ENCODE data around the gene SPATA6.
"Not testable (repeated sequence)": the region's sequence is repeated elsewhere in the genome, so short reads cannot be mapped to it uniquely, and the experiment has no call there.

SPATA6 gene

DNA sequence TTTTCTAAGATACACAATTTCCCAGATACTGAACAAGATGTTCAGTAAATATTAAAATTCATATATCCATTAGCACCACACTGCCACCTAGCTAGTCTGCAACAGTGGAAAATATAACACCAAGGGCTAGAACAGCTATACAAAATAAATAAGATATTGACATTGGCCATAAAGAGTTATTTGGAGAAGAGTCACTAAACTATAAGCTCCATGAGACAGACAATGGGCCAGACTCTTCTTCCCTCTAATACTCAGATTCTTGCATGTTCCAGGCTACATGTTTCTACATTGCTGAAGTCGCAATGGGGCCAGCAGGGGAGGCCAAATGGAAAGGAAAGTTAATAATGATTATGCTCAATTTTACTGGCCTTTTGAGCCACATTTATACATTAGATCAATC lies 21.5 kb downstream of the SPATA6 start:
- peak in 1 of 3 experiments; percentile 12 for DNase-seq

DNA sequence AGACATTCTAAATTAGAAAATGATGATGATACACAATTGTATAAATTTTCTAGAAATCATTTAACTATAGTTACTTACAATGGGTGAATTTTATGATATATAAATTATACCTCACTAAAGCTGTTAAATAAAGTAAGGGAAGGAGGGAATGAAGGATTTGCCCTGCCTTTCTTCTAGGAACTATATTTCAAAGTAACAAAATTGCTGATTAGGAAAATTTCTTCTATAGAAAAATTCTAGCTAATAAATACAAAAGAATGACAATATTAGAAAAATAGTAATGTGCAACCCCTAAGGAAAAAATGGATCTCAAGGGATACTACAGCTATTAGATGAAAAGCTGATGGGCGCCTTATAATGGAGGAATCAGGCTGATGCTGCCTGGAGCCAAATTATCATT lies 23.1 kb downstream of the SPATA6 start:
- no peak for DNase-seq

DNA sequence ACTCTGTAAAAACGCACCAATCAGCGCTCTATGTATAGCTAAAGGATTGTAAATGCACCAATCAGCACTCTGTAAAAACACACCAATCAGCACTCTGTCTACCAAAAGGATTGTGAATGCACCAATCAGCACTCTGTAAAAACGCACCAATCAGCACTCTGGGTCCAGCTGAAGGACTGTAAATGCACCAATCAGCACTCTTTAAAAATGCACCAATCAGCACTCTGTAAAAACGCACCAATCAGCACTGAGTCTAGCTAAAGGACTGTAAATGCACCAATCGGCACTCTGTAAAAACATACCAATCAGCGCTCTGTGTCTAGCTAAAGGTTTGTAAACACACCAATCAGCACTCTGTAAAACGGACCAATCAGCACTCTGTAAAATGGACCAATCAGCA lies 27.8 kb downstream of the SPATA6 start:
- not testable (repeated sequence) for DNase-seq

DNA sequence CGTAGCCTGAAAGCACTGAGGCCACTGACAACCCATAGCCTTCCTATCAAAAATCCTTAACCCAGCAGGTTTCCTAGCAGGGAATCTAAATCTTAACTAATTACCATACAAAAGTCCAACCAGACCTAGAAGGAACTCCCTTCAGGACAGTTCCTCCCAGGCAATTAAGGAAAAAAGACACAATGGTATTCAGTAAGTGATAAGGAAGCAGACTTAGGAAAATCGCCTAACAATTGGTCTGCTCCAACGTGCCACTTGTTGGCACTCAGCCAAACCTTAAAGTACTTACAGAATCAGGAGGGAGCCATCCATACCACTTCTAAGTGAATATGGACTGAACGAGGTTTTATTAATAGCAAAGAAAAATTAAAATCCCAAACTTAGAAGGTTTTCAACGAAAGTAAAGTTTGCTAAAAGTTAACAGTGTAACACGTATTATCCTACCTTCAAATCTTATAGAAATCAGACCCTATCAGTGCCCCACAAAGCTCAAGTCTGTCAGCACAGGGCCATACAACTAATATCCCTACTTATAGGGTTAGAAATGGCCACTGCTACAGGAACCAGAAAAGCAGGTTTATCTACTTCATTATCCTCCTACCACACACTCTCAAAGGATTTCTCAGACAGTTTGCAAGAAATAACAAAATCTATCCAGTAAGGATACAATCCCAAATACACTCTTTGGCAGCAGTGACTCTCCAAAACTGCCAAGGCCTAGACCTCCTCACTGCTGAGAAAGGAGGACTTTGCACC lies 29.0 kb downstream of the SPATA6 start:
- peak; percentile 11 to 66 (median 50) for DNase-seq

DNA sequence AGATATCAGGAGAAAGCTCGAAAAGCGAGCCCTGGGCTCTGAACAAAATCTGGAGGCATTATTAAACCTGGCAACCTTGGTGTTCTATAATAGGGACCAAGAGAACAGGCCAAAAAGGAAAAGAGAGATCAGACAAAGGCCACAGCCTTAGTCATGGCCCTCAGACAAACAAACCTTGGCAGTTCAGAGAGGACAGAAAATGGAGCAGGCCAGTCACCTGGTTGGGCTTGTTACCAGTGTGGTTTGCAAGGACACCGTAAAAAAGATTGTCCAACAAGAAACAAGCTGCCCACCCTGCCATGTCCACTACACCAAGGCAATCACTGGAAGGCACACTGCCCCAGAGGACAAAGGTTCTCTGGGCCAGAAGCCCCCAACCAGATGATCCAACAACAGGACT lies 31.2 kb downstream of the SPATA6 start:
- DNase-seq, result not testable (repeated sequence)

DNA sequence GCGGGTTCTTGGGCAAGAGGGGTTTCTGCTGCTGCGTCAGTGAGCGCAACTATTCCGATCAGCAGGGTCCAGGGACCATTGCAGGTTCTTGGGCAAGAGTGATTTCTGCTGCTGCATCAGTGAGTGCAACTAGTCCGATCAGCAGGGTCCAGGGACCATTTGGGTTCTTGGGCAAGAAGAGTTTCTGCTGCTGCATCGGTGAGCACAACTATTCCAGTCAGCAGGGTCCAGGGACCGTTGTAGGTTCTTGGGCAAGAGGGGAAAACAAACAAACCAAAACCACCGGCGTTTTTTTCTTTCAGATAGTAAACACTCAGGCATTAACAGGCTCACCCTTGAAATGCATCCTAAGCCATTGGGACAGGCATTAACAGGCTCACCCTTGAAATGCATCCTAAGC lies 32.6 kb downstream of the SPATA6 start:
- DNase-seq, result no peak

DNA sequence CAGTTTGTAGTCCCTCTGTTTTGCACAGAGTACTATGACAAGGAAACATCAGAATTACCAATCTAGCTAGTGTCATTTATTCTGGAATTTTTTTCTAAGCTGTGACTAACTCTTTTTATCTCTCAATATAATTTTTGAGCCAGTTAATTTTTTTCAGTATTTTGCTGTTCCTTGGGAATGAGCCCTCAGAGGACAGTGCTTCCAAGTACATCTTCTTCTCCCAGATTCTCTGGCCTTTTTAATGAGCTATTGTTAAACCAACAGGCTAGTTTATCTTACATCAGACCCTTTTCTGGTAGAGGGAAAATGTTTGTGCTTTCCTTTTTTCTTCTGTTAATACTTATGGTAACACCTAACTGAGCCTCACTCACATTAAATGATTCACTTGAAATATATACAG lies 34.6 kb downstream of the SPATA6 start:
- DNase-seq, result not testable (repeated sequence)

DNA sequence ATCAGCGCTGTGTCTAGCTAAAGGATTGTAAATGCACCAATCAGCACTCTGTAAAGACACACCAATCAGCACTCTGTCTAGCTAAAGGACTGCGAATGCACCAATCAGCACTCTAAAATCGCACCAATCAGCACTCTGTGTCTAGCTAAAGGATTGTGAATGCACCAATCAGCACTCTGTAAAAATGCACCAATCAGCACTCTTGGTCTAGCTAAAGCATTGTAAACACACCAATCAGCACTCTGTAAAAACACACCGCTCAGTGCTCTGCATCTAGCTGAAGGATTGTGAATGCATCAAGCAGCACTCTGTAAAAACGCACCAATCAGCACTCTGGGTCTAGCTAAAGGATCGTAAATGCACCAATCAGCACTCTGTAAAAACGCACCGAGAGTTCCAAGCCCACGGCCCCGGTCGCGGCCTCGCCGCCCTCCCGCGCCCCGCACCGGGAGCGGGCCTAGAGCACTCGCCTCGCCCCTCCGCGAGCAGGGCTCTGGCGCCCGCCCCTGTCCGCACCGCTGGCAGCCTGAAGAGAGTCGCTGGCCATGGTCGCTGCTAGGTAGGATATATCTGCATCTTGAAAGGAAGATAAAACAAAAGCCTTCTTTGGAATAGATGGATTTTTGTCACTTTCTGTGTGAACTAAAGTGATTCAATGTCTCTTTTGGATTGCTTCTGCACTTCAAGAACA lies 36.5 kb downstream of the SPATA6 start:
- not testable (repeated sequence) for DNase-seq

DNA sequence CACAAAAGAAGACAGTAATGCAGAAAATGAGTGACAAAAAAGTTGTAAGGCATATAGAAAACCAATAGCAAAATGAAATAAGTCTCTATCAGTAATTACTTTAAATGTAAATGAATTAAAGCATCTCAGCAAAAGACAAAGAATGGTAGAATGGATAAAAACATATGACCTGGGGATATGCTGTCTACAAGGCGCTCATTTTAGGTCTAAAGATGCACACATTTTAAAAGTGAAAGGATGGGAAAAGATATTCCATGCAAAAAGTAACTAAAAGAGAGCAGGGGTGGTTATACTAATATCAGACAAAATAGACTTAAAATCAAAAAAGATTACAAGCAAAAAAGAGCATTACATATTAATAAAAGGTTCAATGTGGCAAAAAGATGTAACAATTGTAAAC lies 41.2 kb downstream of the SPATA6 start:
- DNase-seq, result no peak

DNA sequence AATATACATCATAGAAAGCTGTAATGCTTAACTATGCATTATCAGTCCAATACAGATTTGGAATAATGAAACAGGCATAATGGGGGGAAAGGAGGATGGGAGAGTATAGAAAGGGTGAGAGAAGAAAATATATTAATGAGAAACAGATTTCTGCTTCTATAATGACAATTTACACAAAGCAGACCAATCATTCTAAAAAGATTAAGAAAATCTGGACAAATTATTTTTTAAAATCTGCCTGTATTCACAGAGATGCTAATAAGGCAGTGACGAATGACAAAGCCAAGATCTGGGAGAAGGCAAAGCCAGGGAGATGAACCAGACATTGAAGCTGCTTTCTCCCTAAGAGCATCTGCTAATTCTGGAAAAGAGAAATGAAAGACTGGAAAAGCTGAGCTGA lies 50.0 kb downstream of the SPATA6 start:
- DNase-seq, result no peak

DNA sequence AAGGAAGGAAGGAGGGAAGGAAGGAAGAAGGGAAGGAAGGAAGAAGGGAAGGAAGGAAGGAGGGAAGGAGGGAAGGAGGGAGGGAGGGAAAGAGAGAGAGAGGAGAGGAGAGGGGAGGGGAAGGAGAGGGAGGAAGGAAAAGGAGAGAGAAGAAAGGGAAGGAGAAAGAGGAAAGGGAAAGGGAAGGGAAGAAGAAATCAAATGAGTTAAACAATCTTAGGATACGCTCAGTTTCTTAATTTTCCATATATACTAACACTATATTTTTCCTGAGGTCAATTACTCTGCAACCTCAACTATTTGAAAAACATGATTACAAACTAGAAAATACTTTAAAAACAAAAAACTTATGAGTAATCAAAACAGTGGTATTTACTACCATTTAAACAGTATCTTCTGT lies 53.3 kb downstream of the SPATA6 start:
- no peak for DNase-seq

DNA sequence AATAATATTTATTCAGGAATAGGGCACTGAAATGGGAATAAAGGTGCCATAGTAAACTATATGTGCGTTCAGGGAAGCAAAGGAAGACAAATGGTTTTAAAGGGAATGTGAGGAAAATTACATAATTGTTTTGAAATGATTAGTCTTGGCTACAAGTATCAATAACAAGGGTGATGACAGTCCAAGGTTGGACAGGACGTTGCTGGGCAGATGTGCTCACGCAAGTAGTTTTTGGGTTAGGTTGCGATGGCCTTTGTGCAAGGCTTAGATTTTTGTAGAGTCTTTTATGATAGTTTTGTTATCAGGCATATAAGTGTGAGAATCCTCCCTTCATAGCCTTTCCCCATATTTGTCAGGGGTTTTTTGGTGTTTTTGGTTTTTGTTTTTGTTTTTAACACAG lies 57.0 kb downstream of the SPATA6 start:
- no peak for DNase-seq

DNA sequence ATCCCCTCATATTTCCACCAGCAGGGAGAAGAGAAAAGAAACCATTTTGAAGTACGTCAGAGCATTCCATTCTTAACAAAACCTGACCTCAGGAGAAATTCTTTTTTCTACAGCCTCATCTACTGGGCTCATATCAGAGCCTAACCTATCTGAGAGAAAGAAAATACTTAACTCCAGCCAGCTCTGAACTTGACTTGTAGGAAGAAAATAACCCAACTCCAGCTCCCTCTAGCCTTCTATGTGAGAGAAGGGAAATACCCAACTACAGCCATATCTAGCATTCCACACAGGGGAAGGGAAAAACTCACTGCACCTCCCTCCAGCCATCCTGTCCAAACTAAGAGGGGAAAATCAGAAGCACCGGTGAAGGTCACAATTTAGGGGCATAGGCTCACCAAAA lies 57.7 kb downstream of the SPATA6 start:
- DNase-seq, result no peak

DNA sequence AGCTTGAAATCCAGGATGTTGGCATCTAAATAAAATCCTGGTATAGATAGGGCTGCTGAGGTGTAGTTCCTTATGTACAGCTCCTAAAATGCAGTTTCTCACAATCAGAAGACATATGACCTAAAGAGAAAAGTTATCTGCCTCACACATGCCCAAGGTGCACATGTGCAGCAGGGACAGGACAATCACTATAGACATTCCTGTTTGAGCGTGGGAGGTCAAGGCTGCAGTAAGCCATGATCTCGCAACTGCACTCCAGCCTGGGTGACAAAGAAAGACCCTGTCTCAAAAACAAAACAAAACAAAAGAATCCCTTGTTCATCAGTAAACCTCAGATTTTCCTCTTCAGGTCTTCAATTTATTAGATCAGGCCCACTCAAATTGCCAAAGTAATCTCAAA lies 66.1 kb downstream of the SPATA6 start:
- no peak for DNase-seq

DNA sequence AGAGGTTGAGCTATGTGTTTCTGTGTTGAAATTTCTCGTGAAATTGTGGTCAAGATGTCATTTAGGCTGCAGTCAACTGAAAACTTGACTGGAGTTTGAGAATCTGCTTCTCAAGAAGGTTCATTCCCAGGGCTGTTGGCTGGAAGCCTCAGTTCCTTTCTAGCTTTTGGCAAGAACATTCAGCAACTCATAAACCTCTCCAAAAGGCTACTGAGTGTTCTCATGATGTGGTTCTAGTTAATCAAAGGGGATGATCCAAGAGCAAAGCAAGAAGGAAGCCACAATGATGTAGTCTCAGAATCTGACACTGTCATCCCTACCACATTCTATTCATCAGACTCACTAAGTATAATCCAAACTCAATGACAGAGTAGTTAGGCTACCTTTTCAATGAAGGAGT lies 66.6 kb downstream of the SPATA6 start:
- DNase-seq, result no peak

DNA sequence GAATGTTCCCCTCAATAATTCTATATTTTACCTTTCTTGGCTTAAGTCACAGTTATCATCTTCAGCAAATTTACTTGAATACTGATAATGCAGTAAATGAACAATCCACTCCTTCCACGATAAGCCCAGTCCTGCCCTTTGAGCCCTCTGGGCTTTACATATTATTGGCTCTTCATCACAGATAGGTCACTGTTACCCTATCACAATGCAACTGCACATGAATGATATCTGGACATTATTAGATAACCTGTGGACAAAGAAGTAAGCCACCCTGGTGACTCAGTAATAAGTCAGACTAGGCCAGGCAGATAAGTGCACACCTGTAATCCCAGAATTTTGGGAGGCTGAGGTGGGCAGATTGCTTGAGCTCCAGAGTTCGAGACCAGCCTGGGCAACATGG lies 69.4 kb downstream of the SPATA6 start:
- no peak for DNase-seq

DNA sequence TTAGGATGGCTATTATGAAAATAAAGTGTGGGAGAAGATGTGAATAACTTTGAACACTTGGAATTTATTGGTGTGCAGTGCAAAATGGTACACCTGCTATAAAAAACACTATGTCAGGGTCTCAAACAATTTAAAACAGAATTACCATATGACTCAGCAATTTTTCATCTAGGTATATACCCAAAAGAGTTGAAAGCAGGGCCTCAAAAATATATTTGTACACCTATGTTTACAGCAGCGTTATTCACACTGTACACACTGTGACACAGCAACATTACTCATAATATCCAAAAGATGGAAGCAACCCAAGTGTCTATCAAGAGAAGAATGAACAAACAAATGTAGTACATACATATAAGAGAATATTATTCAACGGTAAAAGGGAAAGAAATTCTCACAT lies 75.8 kb downstream of the SPATA6 start:
- DNase-seq, result no peak

DNA sequence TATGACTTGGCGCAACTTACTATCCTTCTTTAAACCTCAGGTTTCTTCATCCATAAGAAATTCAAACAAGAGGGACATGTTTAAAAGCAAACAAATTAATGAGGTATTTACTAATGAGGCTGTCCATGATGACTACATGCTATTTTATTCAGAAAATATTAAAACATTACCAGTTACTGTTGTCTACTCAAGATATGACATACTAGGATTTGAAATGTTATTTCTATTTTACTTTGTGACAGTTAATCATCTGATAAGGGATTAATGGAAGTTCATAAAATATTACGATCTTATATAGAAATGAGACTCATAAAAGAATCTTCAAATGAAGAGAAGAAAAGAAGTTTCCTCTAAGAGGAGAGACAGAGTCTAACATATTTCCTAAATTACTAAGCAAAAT lies 80.1 kb downstream of the SPATA6 start:
- no peak for DNase-seq

DNA sequence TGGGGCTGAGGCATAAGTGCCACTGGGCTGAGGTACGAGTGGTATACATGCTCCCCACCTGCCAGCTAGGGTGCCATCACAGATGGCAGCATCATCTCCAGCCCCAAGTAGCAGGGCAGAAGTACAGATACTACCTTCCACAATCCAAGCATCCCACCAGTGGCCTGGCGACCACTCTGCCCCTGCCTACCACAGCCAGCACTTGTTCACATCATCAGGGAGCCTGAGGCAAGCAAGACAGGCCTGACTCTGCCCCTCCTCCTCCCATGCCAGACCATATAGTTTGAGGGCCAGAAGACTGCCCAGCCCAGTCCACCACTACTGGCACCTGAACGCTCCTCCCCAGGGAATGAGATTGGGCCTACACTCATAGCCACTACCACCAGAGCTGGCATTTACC lies 84.6 kb downstream of the SPATA6 start:
- DNase-seq, result no peak

DNA sequence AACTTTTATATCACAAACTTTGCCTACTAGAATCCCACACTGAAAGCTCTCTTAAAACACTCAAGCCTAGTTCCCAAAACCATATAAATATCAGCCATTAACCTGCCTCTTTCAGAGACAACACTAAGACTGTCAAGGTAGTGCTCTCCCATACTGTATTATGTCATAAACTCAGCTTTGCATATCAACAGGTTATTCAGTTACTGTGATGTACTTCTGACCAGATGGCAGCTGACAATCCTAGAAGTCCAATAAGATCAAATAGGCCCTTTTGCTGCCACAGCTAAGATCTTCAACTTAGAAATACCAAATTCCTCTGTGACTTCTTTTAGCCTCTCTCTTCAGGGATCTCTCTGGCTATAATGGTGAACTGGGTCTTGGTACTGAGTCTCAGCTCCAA lies 97.2 kb downstream of the SPATA6 start:
- no peak for DNase-seq

DNA sequence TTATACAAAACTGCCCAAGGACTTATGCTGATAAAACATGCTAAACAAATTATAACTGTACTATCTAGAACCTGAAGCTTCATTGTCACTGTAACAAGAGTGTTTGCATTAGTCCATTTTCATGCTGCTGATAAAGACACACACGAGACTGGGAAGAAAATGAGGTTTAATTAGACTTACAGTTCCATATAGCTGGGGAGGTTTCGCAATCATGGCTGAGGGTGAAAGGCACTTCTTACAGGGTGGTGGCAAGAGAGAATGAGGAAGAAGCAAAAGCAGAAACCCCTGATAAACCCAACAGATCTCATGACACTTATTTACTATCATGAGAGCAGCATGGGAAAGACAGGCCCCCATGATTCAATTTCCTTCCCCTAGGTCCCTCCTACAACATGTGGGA lies 100.4 kb downstream of the SPATA6 start:
- DNase-seq, result no peak

DNA sequence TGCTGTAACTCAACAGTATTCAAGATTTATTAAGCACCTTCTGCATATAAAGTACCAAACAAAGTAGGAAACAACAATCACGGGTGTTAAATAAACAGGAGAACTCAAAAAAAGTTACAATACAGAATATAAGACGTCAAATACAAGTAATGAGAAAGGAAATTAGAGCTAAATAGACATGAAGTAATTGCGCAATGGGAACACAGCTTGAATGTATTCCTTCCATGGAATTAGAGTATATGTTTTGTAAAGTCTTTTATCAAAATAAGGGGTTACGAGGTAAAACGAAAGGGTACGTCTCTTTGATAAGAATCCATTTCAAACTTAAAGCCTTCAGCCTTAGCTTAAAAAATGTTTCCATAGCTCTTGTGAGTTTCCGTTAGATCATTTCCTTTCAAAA lies 109.1 kb downstream of the SPATA6 start:
- no peak for DNase-seq

DNA sequence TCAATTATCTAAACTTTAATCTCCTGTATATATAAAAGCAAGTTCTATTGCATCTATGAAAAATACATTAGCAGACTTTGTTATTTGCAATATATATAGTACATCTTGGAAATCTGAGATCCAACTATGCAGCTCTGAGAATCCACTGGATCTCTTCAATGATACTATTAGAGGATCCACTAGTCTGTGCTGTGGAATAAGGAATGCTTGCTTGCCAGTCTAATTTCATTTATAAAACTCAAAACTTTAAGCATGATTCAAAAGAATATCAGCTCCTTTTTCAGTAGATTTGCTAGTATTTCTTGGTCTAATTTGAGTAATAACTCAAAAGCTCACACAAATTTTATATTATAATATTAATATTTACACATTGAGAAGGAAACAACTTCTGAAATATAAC lies 115.1 kb downstream of the SPATA6 start:
- DNase-seq, result no peak

DNA sequence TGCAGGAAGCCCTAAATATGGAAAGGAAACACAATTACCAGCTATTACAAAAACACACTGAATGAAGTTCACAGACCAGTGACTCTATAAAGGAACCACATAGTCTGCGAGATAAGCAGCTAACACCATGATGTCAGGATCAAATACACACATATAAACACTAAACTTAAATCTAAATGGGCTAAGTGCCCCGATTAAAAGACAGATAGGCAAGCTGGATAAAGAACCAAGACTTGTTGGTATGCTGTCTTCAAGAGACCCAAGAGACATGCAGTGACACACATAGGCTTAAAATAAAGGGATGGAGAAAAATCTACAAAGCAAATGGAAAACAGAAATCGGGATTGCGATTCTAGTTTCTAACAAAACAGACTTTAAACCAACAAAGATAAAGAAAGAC lies 127.6 kb downstream of the SPATA6 start:
- no peak for DNase-seq

DNA sequence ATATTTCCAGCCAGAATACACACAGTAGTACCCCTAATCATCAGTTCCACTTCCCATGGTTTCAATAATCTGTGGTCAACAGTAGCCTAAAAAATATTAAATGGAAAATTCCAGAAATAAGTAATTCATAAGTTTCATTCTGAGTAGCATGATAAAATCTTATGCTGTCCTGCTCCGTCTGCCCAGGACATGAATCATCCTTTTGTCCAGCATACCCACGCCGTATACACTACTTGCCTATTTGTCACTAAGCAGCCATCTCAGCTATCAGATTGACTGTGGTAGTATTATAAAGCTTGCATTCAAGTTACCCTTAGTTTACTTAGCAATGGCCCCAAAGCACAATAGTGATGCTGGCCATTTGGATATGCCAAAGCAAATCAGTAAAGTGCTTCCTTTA lies 130.8 kb downstream of the SPATA6 start:
- no peak for DNase-seq

Data from NCI-H1417 (cell line).